ENCODE data around the gene CIART. TPM values are rescaled to one million over a fixed set of nuclear protein-coding genes. Genes with fewer than 3 reads are reported as not detected.

The CIART gene
- total and polyA plus RNA-seq, 10 of the 15 experiments (the other 5 are each of a cell fraction or from before 2014, with no cell fraction given) = 0.44 to 1.4 (median 0.67) TPM

GRCh38 chr1:150273311-150273710 lies 9.0 kb upstream of the CIART start (continued):
- TF ChIP-seq USF2 (IDR thresholded peaks at IDR 0.05; ENCODE audit: borderline replicate concordance, low read depth, low read length) (no peak), SMAD1 (IDR thresholded peaks at IDR 0.05; ENCODE audit: low read depth, partially characterized antibody) (no peak), CREM (IDR thresholded peaks at IDR 0.05; ENCODE audit: low read depth) (peak; percentile 47; the same call in 1 of the 2 replicates), SUZ12 (IDR thresholded peaks at IDR 0.05; ENCODE audit: unreplicated experiment) (no peak), LARP7 (IDR thresholded peaks at IDR 0.05) (no peak), ZNF24 (IDR thresholded peaks at IDR 0.05) (no peak), POLR2AphosphoS2 (IDR thresholded peaks at IDR 0.05; ENCODE audit: low read depth, low read length) (no peak), ESRRA (IDR thresholded peaks at IDR 0.05; ENCODE audit: low read length) (no peak), IRF4 (IDR thresholded peaks at IDR 0.05; ENCODE audit: low read depth, low read length) (peak; percentile 57; the same call in 1 of the 2 replicates), EED (IDR thresholded peaks at IDR 0.05; ENCODE audit: low read depth) (peak; percentile 92), MAX (IDR thresholded peaks at IDR 0.05; ENCODE audit: low read depth, low read length) (no peak), RAD21 (IDR thresholded peaks at IDR 0.05; ENCODE audit: insufficient read depth, low read depth, low read length) (no peak), YBX1 (IDR thresholded peaks at IDR 0.05) (no peak), IKZF2 (IDR thresholded peaks at IDR 0.05) (peak in 1 of 2 experiments; percentile 31; a peak in 2 of 4 replicates), SMAD5 (IDR thresholded peaks at IDR 0.05; ENCODE audit: low read depth) (no peak), IRF5 (IDR thresholded peaks at IDR 0.05; ENCODE audit: borderline replicate concordance) (no peak), CTCF (IDR thresholded peaks at IDR 0.05 in 2 of 3, conservative IDR thresholded peaks at IDR 0.05 in 1 of 3; ENCODE audit: control insufficient read depth in 2 of 3, extremely low read depth in 1 of 3, insufficient read depth in 1 of 3, low read depth in 3 of 3, low read length in 3 of 3) (no peak), ATF2 (IDR thresholded peaks at IDR 0.05; ENCODE audit: low read length) (peak; percentile 54; the same call in 1 of the 2 replicates), MEF2A (IDR thresholded peaks at IDR 0.05; ENCODE audit: insufficient read depth, low read depth, low read length) (peak; percentile 87; the same call in 1 of the 2 replicates), JUNB (IDR thresholded peaks at IDR 0.05) (peak; percentile 96), NFIC (IDR thresholded peaks at IDR 0.05; ENCODE audit: low read depth, low read length) (peak; percentile 82), CHD2 (IDR thresholded peaks at IDR 0.05; ENCODE audit: borderline replicate concordance, low read depth, low read length) (no peak), NRF1 (conservative IDR thresholded peaks at IDR 0.05; ENCODE audit: low read depth, low read length) (no peak), NR2F1 (conservative IDR thresholded peaks at IDR 0.05) (no peak), SMARCA5 (IDR thresholded peaks at IDR 0.05) (no peak), FOS (IDR thresholded peaks at IDR 0.05; ENCODE audit: borderline replicate concordance, extremely low read depth, insufficient read length) (no peak)
